ENCODE data around the gene HHAT. TPM values are rescaled to one million over a fixed set of nuclear protein-coding genes. Genes with fewer than 3 reads are reported as not detected.

HHAT gene
- total and polyA plus RNA-seq, 2 donors (not counting 3 experiments of a cell fraction or from before 2014, with no cell fraction given), result 2.4 to 4.3 TPM

DNA sequence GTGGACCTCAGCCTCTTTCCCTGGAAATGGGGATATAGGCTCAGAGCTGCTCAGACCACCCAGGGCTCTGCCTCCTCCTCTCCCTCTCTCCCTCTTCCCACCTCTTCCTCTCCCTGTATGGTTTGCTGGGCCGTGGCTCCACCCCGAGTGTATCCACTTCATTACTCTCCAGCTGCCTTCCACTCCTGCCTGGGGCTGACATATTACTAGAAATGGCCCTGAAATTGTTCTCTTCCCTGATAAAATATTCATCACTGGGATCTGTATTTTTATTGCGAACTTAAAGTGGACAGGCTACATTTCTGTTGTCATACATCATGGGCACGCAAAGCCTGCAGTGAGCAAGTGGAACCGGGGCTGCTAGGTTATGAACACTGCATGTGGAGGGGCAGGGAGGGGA lies 225.0 kb downstream of the HHAT start:
- intact Hi-C loops (cut with micrococcal nuclease) (loop anchor here (5.0 kb wide), 1 partner anchor 41 kb away; no protein-coding TSS in a partner anchor), dilution Hi-C loops (cut with MboI; ENCODE audit: extremely low pct_ligation_motif_present, low sequenced_read_pairs) (no loop called here)
- FAIRE-seq (no peak), DNase-seq (ENCODE audit: low read depth, low spot score) (no peak)
- Histone ChIP-seq H3K27ac (ENCODE audit: insufficient read depth, low read depth, low read length) (no peak overlapping the region), H3K9me1 (replicated peaks; ENCODE audit: control insufficient read depth, extremely low read depth, insufficient read depth, low read length) (no peaks in the 10 kb centered on the region), H3K27me3 (ENCODE audit: control insufficient read depth in 2 of 2, insufficient read depth in 2 of 2, low read length in 2 of 2) (no peaks in the 10 kb centered on the region), H3K9me3 (replicated peaks; ENCODE audit: control insufficient read depth, insufficient read depth, low read length) (no peaks in the 10 kb centered on the region), H3K36me3 (ENCODE audit: control insufficient read depth in 2 of 2, extremely low read depth in 1 of 2, insufficient read depth in 2 of 2, low read length in 2 of 2) (no peaks in the 10 kb centered on the region), H4K20me1 (replicated peaks; ENCODE audit: control insufficient read depth, extremely low read depth, insufficient read depth, low read length) (no peaks in the 10 kb centered on the region), H3K9ac (replicated peaks; ENCODE audit: extremely low read depth, insufficient read depth, low read length) (no peak overlapping the region), H2AFZ (ENCODE audit: low read depth, low read length) (no peak overlapping the region), H3K4me1 (ENCODE audit: control insufficient read depth, extremely low read depth, insufficient read depth, low read length) (no peaks in the 10 kb centered on the region), H3K4me2 (ENCODE audit: insufficient read depth, low read length) (no peak overlapping the region), H3K79me2 (ENCODE audit: control insufficient read depth, insufficient read depth, low read length) (no peaks in the 10 kb centered on the region), H3K4me3 (replicated peaks in 1 of 3; ENCODE audit: insufficient read depth in 1 of 3, low read depth in 1 of 3, low read length in 3 of 3) (no peak overlapping the region)
- ChIA-PET CTCF (interaction anchor here (1.0 kb wide), 1 partner anchor 45 kb away, joined by 3 read pairs; no protein-coding TSS in a partner anchor), POLR2A (no interaction called here)
- no TSS peak for BruUV-seq (replicated peaks)
- TF ChIP-seq POLR2AphosphoS5 (IDR thresholded peaks at IDR 0.05; ENCODE audit: insufficient read depth, low read depth, low read length) (no peak), MYC (IDR thresholded peaks at IDR 0.05; ENCODE audit: low read depth, low read length) (no peak), GATA2 (IDR thresholded peaks at IDR 0.05; ENCODE audit: insufficient read depth, insufficient read length, low read depth, low read length) (no peak), EZH2 (IDR thresholded peaks at IDR 0.05; ENCODE audit: borderline replicate concordance, low read depth, low read length, severe bottlenecking) (no peak), JUN (IDR thresholded peaks at IDR 0.05; ENCODE audit: borderline replicate concordance, insufficient read depth, insufficient read length, low read depth) (no peak), POLR2A (IDR thresholded peaks at IDR 0.05; ENCODE audit: low read depth, low read length) (no peak), FOS (IDR thresholded peaks at IDR 0.05; ENCODE audit: borderline replicate concordance, insufficient read depth, low read length) (no peak)
- TF ChIP-seq, protein P1, sequence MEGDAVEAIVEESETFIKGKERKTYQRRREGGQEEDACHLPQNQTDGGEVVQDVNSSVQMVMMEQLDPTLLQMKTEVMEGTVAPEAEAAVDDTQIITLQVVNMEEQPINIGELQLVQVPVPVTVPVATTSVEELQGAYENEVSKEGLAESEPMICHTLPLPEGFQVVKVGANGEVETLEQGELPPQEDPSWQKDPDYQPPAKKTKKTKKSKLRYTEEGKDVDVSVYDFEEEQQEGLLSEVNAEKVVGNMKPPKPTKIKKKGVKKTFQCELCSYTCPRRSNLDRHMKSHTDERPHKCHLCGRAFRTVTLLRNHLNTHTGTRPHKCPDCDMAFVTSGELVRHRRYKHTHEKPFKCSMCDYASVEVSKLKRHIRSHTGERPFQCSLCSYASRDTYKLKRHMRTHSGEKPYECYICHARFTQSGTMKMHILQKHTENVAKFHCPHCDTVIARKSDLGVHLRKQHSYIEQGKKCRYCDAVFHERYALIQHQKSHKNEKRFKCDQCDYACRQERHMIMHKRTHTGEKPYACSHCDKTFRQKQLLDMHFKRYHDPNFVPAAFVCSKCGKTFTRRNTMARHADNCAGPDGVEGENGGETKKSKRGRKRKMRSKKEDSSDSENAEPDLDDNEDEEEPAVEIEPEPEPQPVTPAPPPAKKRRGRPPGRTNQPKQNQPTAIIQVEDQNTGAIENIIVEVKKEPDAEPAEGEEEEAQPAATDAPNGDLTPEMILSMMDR (IDR thresholded peaks at IDR 0.05; ENCODE audit: extremely low read depth in 1 of 2, insufficient read depth in 1 of 2, low read depth in 1 of 2, low read length in 2 of 2), result no peak
- TF ChIP-seq, protein P2, sequence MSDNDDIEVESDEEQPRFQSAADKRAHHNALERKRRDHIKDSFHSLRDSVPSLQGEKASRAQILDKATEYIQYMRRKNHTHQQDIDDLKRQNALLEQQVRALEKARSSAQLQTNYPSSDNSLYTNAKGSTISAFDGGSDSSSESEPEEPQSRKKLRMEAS (IDR thresholded peaks at IDR 0.05; ENCODE audit: insufficient read depth, insufficient read length), result no peak
